Left renal cortex interstitium (tissue), 4 donors: Measurements from ENCODE around the gene PRKN. TPM values are rescaled to one million over a fixed set of nuclear protein-coding genes. Genes with fewer than 3 reads are reported as not detected.

ENCODE experiments used
- DNase-seq, 4 donors: peaks; one replicate each; pipeline ENCODE4 v3.0.0-alpha.2; 2013; ENCODE audit warnings: low read depth in 4 of 4, low spot score in 2 of 4, missing footprints in 1 of 4
- polyA plus RNA-seq, 4 donors: library from polyadenylated mRNA; unstranded; fragments of 120-200 nt; gene quantifications; one replicate each; pipeline ENCODE4 v1.2.1, GENCODE V29; 2013; ENCODE audit not compliant: insufficient read length in 4 of 4

PRKN gene
- polyA plus RNA-seq, 4 donors: 7.9 to 12.9 (median 9.1) TPM

- no peak for DNase-seq
Measured at GRCh38 chr6:162474722-162475121, 252.8 kb downstream of the PRKN start.

DNA sequence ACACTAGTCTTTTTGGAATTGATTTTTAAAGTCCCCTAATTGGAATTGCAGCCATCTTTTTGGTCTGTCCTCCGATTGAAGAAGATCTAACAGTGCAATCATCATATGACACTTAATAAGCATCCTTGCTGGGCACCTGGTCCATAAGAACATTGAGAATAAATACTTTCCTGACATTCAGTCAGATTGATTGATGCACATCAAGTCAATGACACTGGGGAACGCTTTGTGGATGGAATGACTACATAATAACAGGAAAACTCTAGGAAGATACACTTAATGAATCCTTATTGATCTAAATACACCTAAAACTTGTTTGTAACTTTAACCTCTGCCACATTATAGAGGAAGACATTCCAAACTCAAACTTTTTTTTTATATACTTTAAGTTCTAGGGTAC lies 255.7 kb downstream of the PRKN start:
- DNase-seq: no peak

DNA sequence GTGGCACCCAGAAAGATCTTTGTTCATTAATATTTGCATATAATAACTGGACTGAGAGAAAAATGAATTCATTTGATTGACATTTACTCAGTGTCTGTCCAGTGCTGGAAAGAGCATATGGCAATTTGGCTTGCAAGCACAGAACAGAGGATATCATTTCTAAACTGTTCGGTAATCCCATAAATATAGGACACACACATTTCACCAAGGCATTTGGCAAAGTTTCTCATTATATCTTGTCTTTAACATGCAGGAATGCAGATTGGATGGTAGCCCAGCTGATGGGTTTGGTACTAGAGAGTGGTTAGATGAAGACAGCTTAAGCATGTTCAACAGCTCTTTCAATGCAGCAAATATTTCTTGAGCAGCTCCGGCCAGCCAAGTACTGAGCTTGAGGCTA lies 259.2 kb downstream of the PRKN start:
- no peak for DNase-seq

DNA sequence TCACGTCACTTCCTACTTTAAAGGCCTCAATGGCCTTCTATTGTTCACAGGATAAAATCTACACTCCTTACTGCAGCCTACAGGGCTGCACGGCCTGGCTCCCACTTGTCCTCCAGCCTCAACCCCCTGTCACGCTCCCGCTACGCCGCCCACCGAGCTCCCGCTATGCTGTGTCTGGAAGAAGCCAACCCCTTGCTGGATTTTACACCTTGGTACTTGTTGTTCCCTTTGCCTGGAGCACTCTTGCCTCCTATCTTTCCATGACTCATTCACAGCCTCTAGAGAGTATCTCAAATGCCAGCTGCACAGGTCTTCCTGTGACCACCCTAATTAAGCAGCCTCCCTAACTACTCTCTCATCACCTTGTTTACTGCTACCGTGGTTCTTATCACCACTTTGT lies 259.9 kb downstream of the PRKN start:
- DNase-seq: no peak

DNA sequence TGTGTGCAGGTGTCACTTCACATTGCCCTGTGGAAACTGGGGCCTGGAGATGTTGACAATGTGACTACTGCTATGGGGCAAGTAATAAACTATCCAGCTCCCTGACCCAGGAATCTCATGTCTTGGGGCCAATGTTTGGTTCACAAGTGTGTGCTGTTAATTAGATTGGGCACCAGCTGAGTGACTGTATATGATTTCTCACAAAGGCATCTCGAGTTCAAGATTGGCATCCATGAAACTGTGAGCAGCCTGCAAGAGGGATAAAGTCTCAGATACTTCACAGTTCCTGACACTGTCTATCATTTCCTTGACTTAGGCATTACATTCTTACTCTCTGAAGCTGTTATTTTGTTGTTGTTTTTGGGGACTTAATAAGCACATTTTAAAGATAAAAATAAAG lies 264.0 kb downstream of the PRKN start:
- DNase-seq: no peak

DNA sequence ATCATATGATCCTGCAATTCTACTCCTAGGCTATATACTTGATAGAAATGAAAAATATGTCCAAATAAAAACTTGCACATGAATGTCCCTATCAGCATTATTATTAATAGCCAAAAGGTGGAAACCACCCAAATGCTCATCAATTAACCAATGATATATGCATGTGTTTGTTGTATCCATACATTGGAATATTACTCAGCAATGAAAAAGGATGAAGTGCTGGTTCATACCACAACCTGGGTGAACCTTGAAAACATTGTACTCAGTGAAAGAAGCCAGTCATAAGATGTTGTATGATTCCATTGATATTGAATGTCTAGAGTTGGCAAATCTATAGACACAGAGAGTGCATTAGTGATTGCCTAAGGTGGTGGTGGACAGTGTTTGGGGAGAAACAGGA lies 267.6 kb downstream of the PRKN start:
- no peak for DNase-seq

DNA sequence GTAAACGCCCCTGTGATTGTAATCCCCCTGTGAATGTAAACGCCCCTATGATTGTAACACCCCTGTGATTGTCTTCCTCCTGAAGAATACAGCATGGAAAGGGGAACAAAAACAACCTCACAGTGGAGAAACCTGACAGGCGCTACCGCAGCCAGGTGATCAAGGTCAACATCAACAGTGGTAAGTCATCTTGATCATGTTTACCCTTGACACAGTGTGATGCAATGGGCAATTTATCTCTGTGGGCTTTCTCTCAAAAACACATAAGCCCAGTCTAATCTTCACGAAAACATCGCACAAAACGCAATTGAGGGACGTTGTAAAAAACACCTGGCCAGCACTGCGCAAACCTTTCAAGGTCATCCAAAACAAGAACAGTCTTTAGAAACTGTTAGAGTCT lies 277.2 kb downstream of the PRKN start:
- DNase-seq: no peak

GRCh38 chr6:162448294-162448693 lies 279.3 kb downstream of the PRKN start:
- DNase-seq: no peak

- DNase-seq: peak in 2 of 4 donors; percentile 11 to 28
Measured at GRCh38 chr6:162443101-162443500, 284.5 kb downstream of the PRKN start.

DNA sequence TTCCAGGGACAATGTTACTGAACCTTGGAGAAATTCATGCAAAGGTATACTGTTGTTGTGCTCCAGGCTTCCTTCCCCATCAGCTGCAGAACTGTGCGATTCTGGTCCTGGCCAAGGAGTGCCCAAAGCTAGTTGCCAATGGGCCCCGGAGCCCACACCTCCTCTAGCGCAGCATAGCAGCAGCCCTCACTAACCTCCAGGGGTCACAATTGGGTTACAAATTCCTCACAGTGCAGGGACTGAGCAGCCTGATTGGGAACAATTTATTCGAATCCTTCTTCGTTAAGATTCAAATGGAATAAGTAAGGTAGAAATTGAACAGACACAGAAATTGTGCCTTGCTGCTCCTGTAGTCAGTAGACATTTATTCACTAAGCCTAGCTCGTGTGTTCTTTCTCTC lies 284.9 kb downstream of the PRKN start:
- DNase-seq: peak in 2 of 4 donors; percentile 19 to 48

DNA sequence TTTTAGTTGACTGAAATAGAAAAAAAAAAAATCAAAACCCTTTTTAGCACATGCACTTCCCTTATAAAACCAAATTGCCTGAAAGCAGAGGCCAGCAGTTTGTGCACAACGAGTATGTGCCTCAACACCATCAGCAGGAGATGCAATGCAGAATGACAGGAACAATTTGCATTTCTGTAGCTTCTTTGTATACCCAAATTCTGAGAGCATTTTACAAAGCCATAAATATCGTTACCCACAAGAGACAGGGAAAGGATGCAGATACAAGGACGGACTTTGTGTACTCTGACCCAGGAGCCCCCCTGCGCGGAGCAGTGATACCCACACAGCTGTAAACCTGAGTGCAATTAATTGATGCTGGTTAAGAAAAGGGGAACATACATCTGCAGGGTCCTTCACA lies 285.6 kb downstream of the PRKN start:
- DNase-seq: no peak

- no peak for DNase-seq
Measured at GRCh38 chr6:162438980-162439379, 288.6 kb downstream of the PRKN start.

DNA sequence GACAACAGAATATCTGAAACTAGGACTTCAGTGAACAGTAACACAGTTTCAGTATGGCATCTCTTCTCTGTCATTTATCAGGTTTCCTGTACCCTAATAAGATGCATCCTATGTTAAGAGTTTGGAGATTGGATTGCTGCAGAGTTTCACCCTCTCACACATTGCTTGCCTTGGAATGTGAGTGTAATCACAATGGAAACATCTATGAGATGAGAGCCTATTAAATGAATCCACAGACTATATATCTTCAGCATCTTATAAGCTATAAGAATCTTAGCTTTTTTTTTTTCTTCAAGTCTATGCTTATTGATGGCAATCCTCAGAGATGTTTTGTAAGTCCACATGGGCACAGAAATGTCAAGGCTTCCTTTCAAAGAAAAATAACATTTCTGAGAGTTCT lies 292.5 kb downstream of the PRKN start:
- no peak for DNase-seq

- DNase-seq: no peak
Measured at GRCh38 chr6:162421004-162421403, 306.6 kb downstream of the PRKN start.

DNA sequence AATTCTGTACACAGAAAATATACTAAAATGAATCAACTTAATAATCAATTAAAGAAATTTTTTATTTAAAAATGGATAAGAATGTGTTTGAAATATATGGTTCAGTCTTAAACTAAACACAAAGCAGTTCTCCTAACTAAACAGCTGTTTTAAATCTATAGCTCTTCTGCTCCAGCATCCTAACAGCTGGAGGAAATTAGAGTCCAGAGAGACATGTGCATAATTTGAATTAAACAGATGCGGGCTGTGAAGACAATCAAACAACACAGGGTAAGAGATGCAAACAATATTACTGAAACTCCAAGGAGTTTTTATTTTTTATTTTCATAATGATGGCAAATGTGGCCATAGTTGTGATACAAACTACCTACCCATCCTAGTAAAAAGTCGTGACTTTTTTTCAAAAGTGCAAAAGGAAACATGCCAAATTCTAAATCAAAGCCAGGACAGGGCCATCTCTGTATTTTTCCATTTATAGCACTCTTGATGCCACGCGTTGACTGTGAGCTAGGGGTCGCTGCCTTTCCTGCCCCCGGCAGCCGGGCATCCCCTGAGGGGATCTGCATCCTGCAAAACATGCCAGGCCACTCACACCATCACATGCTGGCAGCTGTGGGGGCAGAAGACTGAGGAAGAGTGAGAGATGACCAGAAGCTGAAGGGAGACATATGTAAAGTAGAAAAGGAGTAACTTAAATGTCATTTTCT lies 310.6 kb downstream of the PRKN start:
- no peak for DNase-seq

DNA sequence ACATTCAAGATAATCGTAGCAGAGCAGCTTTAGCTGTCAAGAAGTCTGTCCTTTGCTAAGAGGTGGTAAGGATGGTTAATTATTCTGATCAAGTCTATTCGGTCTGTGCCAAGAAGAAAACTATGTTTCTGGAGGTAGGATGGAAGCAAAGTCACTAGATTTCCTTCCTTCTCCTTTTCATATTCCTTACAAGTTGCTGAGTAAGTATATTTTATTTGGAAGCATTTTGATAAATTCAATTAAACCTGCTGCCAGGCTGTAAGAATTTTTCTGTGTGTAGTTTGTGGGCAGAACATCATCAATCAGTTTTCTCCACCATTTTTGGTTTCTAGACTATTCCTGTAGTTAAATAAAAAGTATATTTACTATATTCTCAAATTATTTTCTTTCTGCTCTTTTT lies 311.3 kb downstream of the PRKN start:
- DNase-seq: no peak

- no peak for DNase-seq
Measured at GRCh38 chr6:162409741-162410691, 317.6 kb downstream of the PRKN start.

- DNase-seq: no peak
Measured at GRCh38 chr6:162408826-162409535, 318.6 kb downstream of the PRKN start.

DNA sequence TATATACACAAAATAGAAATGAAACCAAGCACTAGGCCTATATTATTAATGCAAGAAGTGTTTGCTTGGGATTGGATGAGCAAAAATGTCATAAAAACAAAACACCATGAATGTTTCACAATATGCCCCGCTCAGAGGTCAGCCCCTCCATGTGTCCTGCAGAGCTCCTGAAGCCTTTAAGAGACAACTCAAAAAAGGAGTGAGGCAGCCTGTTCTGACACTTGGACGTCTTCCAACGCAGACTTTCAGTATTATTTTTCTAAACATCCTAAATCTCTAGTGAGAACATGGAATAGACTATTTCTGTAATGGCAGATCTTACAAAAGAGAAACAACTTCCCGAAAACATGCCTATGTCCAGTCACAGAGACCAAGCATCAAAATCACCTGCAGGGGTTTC lies 322.6 kb downstream of the PRKN start:
- DNase-seq: no peak

DNA sequence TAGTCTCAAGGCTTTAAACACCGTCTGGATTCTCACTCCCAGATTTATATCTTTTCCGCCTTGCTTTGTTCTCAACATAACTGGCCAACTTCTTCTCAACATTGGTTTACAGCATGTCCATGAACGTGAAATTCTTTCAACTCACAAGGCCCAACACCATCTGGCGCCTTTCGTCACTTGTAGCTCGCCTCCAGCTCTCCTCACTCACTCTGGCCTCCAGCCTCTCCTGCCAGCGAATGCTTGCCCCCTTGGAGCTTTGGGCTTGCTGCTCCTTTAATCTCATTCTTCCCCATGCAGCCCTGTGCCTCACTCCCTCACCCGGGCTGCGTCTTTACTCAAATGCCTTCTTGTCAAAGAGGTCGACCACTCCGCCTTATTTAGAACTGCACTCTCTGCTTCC lies 324.5 kb downstream of the PRKN start:
- no peak for DNase-seq

GRCh38 chr6:162395181-162395580 lies 332.4 kb downstream of the PRKN start:
- no peak for DNase-seq
